GM12872 (cell line): ENCODE data around the gene PRR33.

Experiments used
- CTCF ChIP-seq: IDR thresholded peaks from 3 replicates; pipeline ENCODE4 v1.5.1; 2011; ENCODE audit warnings: low read depth, mild to moderate bottlenecking, low read length, moderate library complexity; ENCODE audit not compliant: insufficient read depth

PRR33 gene

GRCh38 chr11:1843796-1844195 is 47.9 kb downstream of the PRR33 start:
- no peak for TF ChIP-seq CTCF

- TF ChIP-seq CTCF: no peak
Observed at GRCh38 chr11:1843098-1843473, 48.6 kb downstream of the PRR33 start.

GRCh38 chr11:1842149-1843097 is 49.3 kb downstream of the PRR33 start:
- TF ChIP-seq CTCF: no peak

- no peak for TF ChIP-seq CTCF
Observed at GRCh38 chr11:1841511-1842148, 50.1 kb downstream of the PRR33 start.

- no peak for TF ChIP-seq CTCF
Observed at GRCh38 chr11:1840780-1841480, 50.8 kb downstream of the PRR33 start.

- TF ChIP-seq CTCF: no peak; the same call in 2 of the 3 replicates
Observed at GRCh38 chr11:1839924-1840779, 51.5 kb downstream of the PRR33 start.
